ENCODE measurements around the gene TNIP1.

- TF ChIP-seq YY1 (IDR thresholded peaks at IDR 0.05; ENCODE audit: insufficient read depth, insufficient read length), result no peak
- no peak for TF ChIP-seq ZNF274 (IDR thresholded peaks at IDR 0.05; ENCODE audit: low read depth, low read length)
- TF ChIP-seq SUZ12 (IDR thresholded peaks at IDR 0.05; ENCODE audit: extremely low read depth, insufficient read depth, insufficient read length), result no peak
Measured at GRCh38 chr5:151104795-151105194, 24.0 kb upstream of the TNIP1 start.
